WTC11 (cell line): ENCODE measurements around the gene TMEM164. TPM values are rescaled to one million over a fixed set of nuclear protein-coding genes. Genes with fewer than 3 reads are reported as not detected.

ENCODE experiments used
- ATAC-seq: fragments of 200-7000 bp; cut with Tn5 transposase; 2 replicates; pipeline ENCODE4 v1.10.0; 2021; ENCODE audit warnings: mild to moderate bottlenecking, moderate library complexity
- CTCF ChIA-PET: fragments of 300-600 bp; sonication (Branson Sonifier 250); formaldehyde crosslinking; loops from one replicate; lab custom pipeline; 2021; ENCODE audit warnings: antibody characterized with exemption; lab: Charles Lee
- POLR2A ChIA-PET: fragments of 350-600 bp; sonication (Branson Sonifier 250); formaldehyde crosslinking; loops from one replicate; lab custom pipeline; 2021; ENCODE audit warnings: antibody characterized with exemption; lab: Charles Lee
- DNase-seq: peaks from one replicate; pipeline ENCODE4 v3.0.0; 2021; ENCODE audit warnings: low spot score
- H3K27ac Mint-ChIP-seq: 2 replicates; pipeline ENCODE4 v1.8.0; 2021; ENCODE audit warnings: mixed read lengths
- H3K27me3 Mint-ChIP-seq: 2 replicates; pipeline ENCODE4 v1.8.0; 2021; ENCODE audit warnings: low read depth, mild to moderate bottlenecking, moderate library complexity, mixed read lengths
- H3K36me3 Mint-ChIP-seq: 2 replicates; pipeline ENCODE4 v1.8.0; 2021; ENCODE audit warnings: mixed read lengths
- H3K4me1 Mint-ChIP-seq: 2 replicates; pipeline ENCODE4 v1.8.0; 2022; ENCODE audit warnings: mixed read lengths
- H3K4me3 Mint-ChIP-seq: 2 replicates; pipeline ENCODE4 v1.8.0; 2021; ENCODE audit warnings: mild to moderate bottlenecking, moderate library complexity, mixed read lengths
- H3K9me3 Mint-ChIP-seq: 2 replicates; pipeline ENCODE4 v1.8.0; 2021; ENCODE audit warnings: mixed read lengths
- ARID4B ChIP-seq: sonication (generic); formaldehyde crosslinking; IDR thresholded peaks from 2 replicates; pipeline ENCODE4 v1.8.0; 2023; ENCODE audit warnings: missing genetic modification reagents, mild to moderate bottlenecking, borderline replicate concordance
- ATF3 ChIP-seq: sonication (generic); formaldehyde crosslinking; conservative IDR thresholded peaks from 2 replicates; pipeline ENCODE4 v1.8.1; 2022; ENCODE audit warnings: mild to moderate bottlenecking, missing genetic modification reagents
- CREM ChIP-seq: sonication (generic); formaldehyde crosslinking; IDR thresholded peaks from 2 replicates; pipeline ENCODE4 v1.8.1; 2022; ENCODE audit warnings: mild to moderate bottlenecking, missing genetic modification reagents, moderate library complexity
- ERG ChIP-seq: fragments of 250-450 bp; sonication (Bioruptor Pico); IDR thresholded peaks from 2 replicates; pipeline ENCODE4 v1.8.0; 2021; ENCODE audit warnings: mild to moderate bottlenecking
- IRF1 ChIP-seq: sonication (generic); formaldehyde crosslinking; IDR thresholded peaks from 2 replicates; pipeline ENCODE4 v1.8.0; 2023; ENCODE audit warnings: missing genetic modification reagents
- JUN ChIP-seq: sonication (generic); formaldehyde crosslinking; IDR thresholded peaks from 2 replicates; pipeline ENCODE4 v1.8.0; 2023; ENCODE audit warnings: mild to moderate bottlenecking, missing genetic modification reagents
- MXD4 ChIP-seq: fragments of 250-450 bp; sonication (Bioruptor Pico); IDR thresholded peaks from 2 replicates; pipeline ENCODE4 v1.8.0; 2021; ENCODE audit warnings: mild to moderate bottlenecking, moderate library complexity, borderline replicate concordance
- MYBL2 ChIP-seq: sonication (generic); formaldehyde crosslinking; IDR thresholded peaks from 2 replicates; pipeline ENCODE4 v1.8.1; 2023; ENCODE audit warnings: mild to moderate bottlenecking, moderate library complexity, missing genetic modification reagents
- NFYB ChIP-seq: sonication (generic); formaldehyde crosslinking; conservative IDR thresholded peaks from 2 replicates; pipeline ENCODE4 v1.8.0; 2022; ENCODE audit warnings: low read depth, missing genetic modification reagents
- NR3C1 ChIP-seq: sonication (generic); formaldehyde crosslinking; conservative IDR thresholded peaks from 2 replicates; pipeline ENCODE4 v1.8.1; 2023; ENCODE audit warnings: low read depth, mild to moderate bottlenecking, missing genetic modification reagents
- OVOL2 ChIP-seq: fragments of 250-450 bp; sonication (Bioruptor Pico); IDR thresholded peaks from 2 replicates; pipeline ENCODE4 v1.9.0; 2021; ENCODE audit warnings: mild to moderate bottlenecking, borderline replicate concordance
- PRRX2 ChIP-seq: fragments of 250-450 bp; sonication (Bioruptor Pico); IDR thresholded peaks from 2 replicates; pipeline ENCODE4 v1.8.0; 2021; ENCODE audit warnings: mild to moderate bottlenecking
- TEAD4 ChIP-seq: sonication (generic); formaldehyde crosslinking; IDR thresholded peaks from 2 replicates; pipeline ENCODE4 v1.8.0; 2022; ENCODE audit warnings: mild to moderate bottlenecking, missing genetic modification reagents
- USF2 ChIP-seq: sonication (generic); formaldehyde crosslinking; IDR thresholded peaks from 2 replicates; pipeline ENCODE4 v1.8.1; 2023; ENCODE audit warnings: mild to moderate bottlenecking, missing genetic modification reagents, moderate library complexity
- ZNF138 ChIP-seq: sonication (generic); formaldehyde crosslinking; conservative IDR thresholded peaks from 2 replicates; pipeline ENCODE4 v1.8.1; 2022; ENCODE audit warnings: mild to moderate bottlenecking, moderate library complexity, missing genetic modification reagents
- ZNF416 ChIP-seq: fragments of 250-450 bp; sonication (Bioruptor Pico); IDR thresholded peaks from 2 replicates; pipeline ENCODE4 v1.9.0; 2021; ENCODE audit warnings: mild to moderate bottlenecking, inconsistent platforms
- ZNF423 ChIP-seq: fragments of 250-450 bp; sonication (Bioruptor Pico); IDR thresholded peaks from 2 replicates; pipeline ENCODE4 v2.1.2; 2022; ENCODE audit warnings: mild to moderate bottlenecking, moderate library complexity
- ZSCAN18 ChIP-seq: fragments of 250-450 bp; sonication (Bioruptor Pico); IDR thresholded peaks from 2 replicates; pipeline ENCODE4 v2.1.2; 2022; ENCODE audit warnings: mild to moderate bottlenecking, moderate library complexity
- total RNA-seq: library from RNA; stranded (reverse); gene quantifications from 3 replicates; pipeline ENCODE4 v1.2.3, GENCODE V29; 2021

TMEM164 gene
- total RNA-seq, 1 experiment from 2014 or later: 16.0 TPM

- Mint-ChIP-seq H3K9me3 (no peaks in the 10 kb centered on the region), H3K4me1 (peaks cover 13% of the 10 kb centered on the region), H3K27me3 (no peaks in the 10 kb centered on the region), H3K4me3 (no peak overlapping the region), H3K36me3 (no peaks in the 10 kb centered on the region), H3K27ac (no peak overlapping the region)
- no peak for TF ChIP-seq ZNF416 (CRISPR knock-in tag)
- no peak for TF ChIP-seq CREM
- TF ChIP-seq JUN: no peak
- TF ChIP-seq ARID4B (CRISPR knock-in tag): no peak
- no peak for TF ChIP-seq NR3C1 (CRISPR knock-in tag)
- TF ChIP-seq ERG (CRISPR knock-in tag): no peak
- no peak for TF ChIP-seq NFYB (CRISPR knock-in tag)
- TF ChIP-seq PRRX2: no peak
- no peak for TF ChIP-seq OVOL2 (CRISPR knock-in tag)
- no peak for TF ChIP-seq ATF3 (CRISPR knock-in tag)
- TF ChIP-seq ZNF138 (CRISPR knock-in tag): no peak
- no peak for TF ChIP-seq MYBL2 (CRISPR knock-in tag)
- TF ChIP-seq ZSCAN18 (CRISPR knock-in tag): no peak
- DNase-seq (no peak), ATAC-seq (no peak)
- ChIA-PET CTCF (interaction anchor here (0.6 to 1.1 kb wide), 3 partner anchors 269 to 470 kb away, joined by 3 to 5 read pairs (median 3); no protein-coding TSS in a partner anchor), POLR2A (no interaction called here)
Observed at GRCh38 chrX:110143454-110144210, 140.7 kb downstream of the TMEM164 start.

- ATAC-seq (peak; percentile 18; the same call in 1 of the 2 replicates), DNase-seq (no peak)
- Mint-ChIP-seq H3K36me3 (no peaks in the 10 kb centered on the region), H3K4me1 (peaks cover 13% of the 10 kb centered on the region), H3K9me3 (no peaks in the 10 kb centered on the region), H3K27me3 (no peaks in the 10 kb centered on the region), H3K27ac (no peak overlapping the region), H3K4me3 (no peak overlapping the region)
- TF ChIP-seq NFYB (CRISPR knock-in tag) (no peak), MXD4 (no peak), USF2 (CRISPR knock-in tag) (no peak), IRF1 (no peak), TEAD4 (no peak), ZNF423 (CRISPR knock-in tag) (no peak)
- ChIA-PET CTCF (interaction anchor here (0.6 to 3.4 kb wide), 13 partner anchors 9 to 432 kb away, joined by 3 to 32 read pairs (median 6); no protein-coding TSS in a partner anchor), POLR2A (no interaction called here)
Observed at GRCh38 chrX:110145311-110145710, 142.4 kb downstream of the TMEM164 start.
